ENCODE results near the gene NINL.

The NINL gene

GRCh38 chr20:25460566-25461280 lies 124.6 kb downstream of the NINL start:
- no peak for DNase-seq

- DNase-seq = no peak
Measured at GRCh38 chr20:25459916-25460535, 125.3 kb downstream of the NINL start.

- no peak for DNase-seq
Measured at GRCh38 chr20:25459111-25459830, 126.1 kb downstream of the NINL start.

- DNase-seq = no peak
Measured at GRCh38 chr20:25457886-25458680, 127.2 kb downstream of the NINL start.

- no peak for DNase-seq
Measured at GRCh38 chr20:25454153-25454900, 131.0 kb downstream of the NINL start.

GRCh38 chr20:25453035-25453810 lies 132.1 kb downstream of the NINL start:
- DNase-seq = no peak

GRCh38 chr20:25452333-25452732 lies 133.0 kb downstream of the NINL start:
- no peak for DNase-seq

- DNase-seq = no peak
Measured at GRCh38 chr20:25447671-25448070, 137.7 kb downstream of the NINL start.

- no peak for DNase-seq
Measured at GRCh38 chr20:25444556-25444955, 140.8 kb downstream of the NINL start.

GRCh38 chr20:25439328-25439727 lies 146.0 kb downstream of the NINL start:
- DNase-seq = no peak

GRCh38 chr20:25437153-25437581 lies 148.2 kb downstream of the NINL start:
- DNase-seq = no peak

GRCh38 chr20:25424536-25424935 lies 160.8 kb downstream of the NINL start:
- no peak for DNase-seq

GRCh38 chr20:25422032-25422431 lies 163.3 kb downstream of the NINL start:
- DNase-seq = no peak

- no peak for DNase-seq
Measured at GRCh38 chr20:25421102-25421501, 164.2 kb downstream of the NINL start.

- DNase-seq = no peak
Measured at GRCh38 chr20:25418776-25419175, 166.6 kb downstream of the NINL start.

- no peak for DNase-seq
Measured at GRCh38 chr20:25408890-25409289, 176.4 kb downstream of the NINL start.

- no peak for DNase-seq
Measured at GRCh38 chr20:25408170-25408547, 177.2 kb downstream of the NINL start.

GRCh38 chr20:25407311-25408169 lies 177.8 kb downstream of the NINL start, which contains the start of gene GINS1:
TSS of gene GINS1 (plus strand) at chr20:25407673. CDS start at chr20:25407821, 148 bp downstream.
- peak; percentile 77 to 82 for DNase-seq
